Neutrophil (primary cell): ENCODE measurements around the gene VIPAS39.

Source experiments
- H3K27ac ChIP-seq: fragments of 200-600 bp; sonication (generic); 2 replicates; pipeline ENCODE4 v1.5.1; 2016; ENCODE audit warnings: mild to moderate bottlenecking, moderate library complexity
- H3K27me3 ChIP-seq: fragments of 200-600 bp; sonication (generic); 2 replicates; pipeline ENCODE4 v1.6.0; 2016; ENCODE audit warnings: mild to moderate bottlenecking
- H3K36me3 ChIP-seq: fragments of 200-600 bp; sonication (generic); 2 replicates; pipeline ENCODE4 v1.5.1; 2017
- H3K4me1 ChIP-seq, 2 experiments: fragments of 200-600 bp in 1 of 2; sonication (generic) in 1 of 2; 1 replicate in 1 of 2; 2 replicates in 1 of 2; pipeline versions ENCODE4 v1.5.1 to v1.6.1; 2013 to 2016; ENCODE audit warnings: low read depth in 1 of 2, low read length in 1 of 2, mild to moderate bottlenecking in 1 of 2, moderate library complexity in 1 of 2; ENCODE audit not compliant: control insufficient read depth in 1 of 2, insufficient read depth in 1 of 2
- H3K4me3 ChIP-seq, 2 experiments: fragments of 200-600 bp in 1 of 2; sonication (generic) in 1 of 2; 1 replicate in 1 of 2; 2 replicates in 1 of 2; pipeline ENCODE4 v1.5.1; 2013 to 2016; ENCODE audit warnings: low read depth in 1 of 2, low read length in 1 of 2, mild to moderate bottlenecking in 1 of 2, moderate library complexity in 1 of 2
- H3K9me3 ChIP-seq: fragments of 200-600 bp; sonication (generic); 2 replicates; pipeline ENCODE4 v1.5.1; 2016
- CTCF ChIP-seq: fragments of 200-600 bp; sonication (generic); IDR thresholded peaks from 2 replicates; pipeline ENCODE4 v1.5.1; 2016; ENCODE audit warnings: antibody characterized with exemption

VIPAS39 gene

GRCh38 chr14:77409131-77409533 lies 48.3 kb downstream of the VIPAS39 start:
- no peak for TF ChIP-seq CTCF
- Histone ChIP-seq H3K27ac (peak overlapping the region; percentile 27), H3K4me3 (no peak overlapping the region), H3K27me3 (no peaks in the 10 kb centered on the region), H3K36me3 (no peaks in the 10 kb centered on the region), H3K9me3 (no peaks in the 10 kb centered on the region), H3K4me1 (peaks cover 32 to 39% of the 10 kb centered on the region in 2 experiments)

- no peaks in the 10 kb centered on the region for H3K27me3 ChIP-seq
- H3K27ac ChIP-seq: peak overlapping the region; percentile 88
- H3K4me3 ChIP-seq: peak overlapping the region; percentile 52 to 57
- TF ChIP-seq CTCF: no peak
- H3K9me3 ChIP-seq: no peaks in the 10 kb centered on the region
- H3K4me1 ChIP-seq: peaks cover 32 to 39% of the 10 kb centered on the region in 2 experiments
- no peaks in the 10 kb centered on the region for H3K36me3 ChIP-seq
Observed at GRCh38 chr14:77407158-77407557, 50.2 kb downstream of the VIPAS39 start.

GRCh38 chr14:77406718-77407117 lies 50.7 kb downstream of the VIPAS39 start:
- peak overlapping the region; percentile 88 for H3K27ac ChIP-seq
- no peaks in the 10 kb centered on the region for H3K27me3 ChIP-seq
- peaks cover 32 to 39% of the 10 kb centered on the region in 2 experiments for H3K4me1 ChIP-seq
- no peaks in the 10 kb centered on the region for H3K9me3 ChIP-seq
- peak overlapping the region; percentile 52 to 57 for H3K4me3 ChIP-seq
- TF ChIP-seq CTCF: no peak
- no peaks in the 10 kb centered on the region for H3K36me3 ChIP-seq

GRCh38 chr14:77406086-77406485 lies 51.3 kb downstream of the VIPAS39 start:
- H3K36me3 ChIP-seq: no peaks in the 10 kb centered on the region
- H3K4me1 ChIP-seq: peaks cover 32 to 39% of the 10 kb centered on the region in 2 experiments
- H3K27me3 ChIP-seq: no peaks in the 10 kb centered on the region
- peak overlapping the region; percentile 88 for H3K27ac ChIP-seq
- H3K9me3 ChIP-seq: no peaks in the 10 kb centered on the region
- no peak overlapping the region for H3K4me3 ChIP-seq
- no peak for TF ChIP-seq CTCF

- peaks cover 32 to 33% of the 10 kb centered on the region in 2 experiments for H3K4me1 ChIP-seq
- no peaks in the 10 kb centered on the region for H3K27me3 ChIP-seq
- no peaks in the 10 kb centered on the region for H3K9me3 ChIP-seq
- TF ChIP-seq CTCF: no peak
- H3K4me3 ChIP-seq: no peak overlapping the region
- no peaks in the 10 kb centered on the region for H3K36me3 ChIP-seq
- H3K27ac ChIP-seq: no peak overlapping the region
Observed at GRCh38 chr14:77403768-77404167, 53.6 kb downstream of the VIPAS39 start.

GRCh38 chr14:77400216-77400615 lies 57.2 kb downstream of the VIPAS39 start:
- H3K36me3 ChIP-seq: no peaks in the 10 kb centered on the region
- no peak overlapping the region for H3K27ac ChIP-seq
- TF ChIP-seq CTCF: no peak
- no peaks in the 10 kb centered on the region for H3K4me1 ChIP-seq
- no peaks in the 10 kb centered on the region for H3K9me3 ChIP-seq
- no peak overlapping the region for H3K4me3 ChIP-seq
- no peaks in the 10 kb centered on the region for H3K27me3 ChIP-seq
